ENCODE data around the gene POLA2. TPM values are rescaled to one million over a fixed set of nuclear protein-coding genes. Genes with fewer than 3 reads are reported as not detected.

Gene POLA2
- total and polyA plus RNA-seq, 2 donors (not counting 1 experiment from before 2014, with no cell fraction given): 2.8 to 9.8 TPM

DNA sequence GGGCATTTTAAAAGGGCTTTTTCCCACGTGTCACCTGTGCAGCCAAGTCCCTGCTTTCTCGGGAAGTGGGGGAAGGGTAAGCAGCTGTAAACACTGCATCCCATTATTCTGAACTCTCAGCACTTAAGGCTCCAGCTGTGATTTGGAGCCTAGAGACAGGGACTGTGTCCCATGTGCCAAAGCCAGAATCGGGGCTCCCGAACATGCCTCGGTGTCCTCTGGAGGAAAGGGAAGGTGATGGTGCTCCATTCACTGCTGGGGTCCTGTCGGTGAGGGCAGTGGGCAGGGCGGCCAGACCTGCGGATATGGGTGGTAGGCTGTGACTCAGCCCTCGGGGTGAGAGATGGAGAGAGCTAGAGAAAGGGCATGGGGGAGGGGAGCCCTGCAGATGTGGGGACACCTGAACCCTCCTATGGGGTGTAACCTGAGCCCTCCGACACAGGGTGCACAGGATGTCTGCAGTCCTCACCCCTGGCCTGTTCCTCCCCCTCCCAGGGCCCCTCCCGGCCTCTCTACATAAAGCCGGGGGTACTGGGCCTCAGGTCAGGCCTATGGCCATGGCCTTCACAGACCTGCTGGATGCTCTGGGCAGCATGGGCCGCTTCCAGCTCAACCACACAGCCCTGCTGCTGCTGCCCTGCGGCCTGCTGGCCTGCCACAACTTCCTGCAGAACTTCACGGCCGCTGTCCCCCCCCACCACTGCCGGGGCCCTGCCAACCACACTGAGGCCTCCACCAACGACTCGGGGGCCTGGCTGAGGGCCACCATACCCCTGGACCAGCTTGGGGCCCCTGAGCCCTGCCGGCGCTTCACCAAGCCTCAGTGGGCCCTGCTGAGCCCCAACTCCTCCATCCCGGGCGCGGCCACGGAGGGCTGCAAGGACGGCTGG lies 48.2 kb upstream of the POLA2 start:
- no peak overlapping the region for H3K4me3 ChIP-seq (replicated peaks in 1 of 4; ENCODE audit: control extremely low read depth in 1 of 4, insufficient read depth in 1 of 4, low read depth in 3 of 4, low read length in 4 of 4)
- no peaks in the 10 kb centered on the region for H3K79me2 ChIP-seq (ENCODE audit: control insufficient read depth, insufficient read depth, low read length)
- TF ChIP-seq, protein P1, sequence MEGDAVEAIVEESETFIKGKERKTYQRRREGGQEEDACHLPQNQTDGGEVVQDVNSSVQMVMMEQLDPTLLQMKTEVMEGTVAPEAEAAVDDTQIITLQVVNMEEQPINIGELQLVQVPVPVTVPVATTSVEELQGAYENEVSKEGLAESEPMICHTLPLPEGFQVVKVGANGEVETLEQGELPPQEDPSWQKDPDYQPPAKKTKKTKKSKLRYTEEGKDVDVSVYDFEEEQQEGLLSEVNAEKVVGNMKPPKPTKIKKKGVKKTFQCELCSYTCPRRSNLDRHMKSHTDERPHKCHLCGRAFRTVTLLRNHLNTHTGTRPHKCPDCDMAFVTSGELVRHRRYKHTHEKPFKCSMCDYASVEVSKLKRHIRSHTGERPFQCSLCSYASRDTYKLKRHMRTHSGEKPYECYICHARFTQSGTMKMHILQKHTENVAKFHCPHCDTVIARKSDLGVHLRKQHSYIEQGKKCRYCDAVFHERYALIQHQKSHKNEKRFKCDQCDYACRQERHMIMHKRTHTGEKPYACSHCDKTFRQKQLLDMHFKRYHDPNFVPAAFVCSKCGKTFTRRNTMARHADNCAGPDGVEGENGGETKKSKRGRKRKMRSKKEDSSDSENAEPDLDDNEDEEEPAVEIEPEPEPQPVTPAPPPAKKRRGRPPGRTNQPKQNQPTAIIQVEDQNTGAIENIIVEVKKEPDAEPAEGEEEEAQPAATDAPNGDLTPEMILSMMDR (conservative IDR thresholded peaks at IDR 0.05 in 1 of 2, IDR thresholded peaks at IDR 0.05 in 1 of 2; ENCODE audit: low read depth in 1 of 2, low read length in 2 of 2): no peak
- no peak for TF ChIP-seq EZH2 (IDR thresholded peaks at IDR 0.05; ENCODE audit: low read length, missing control alignments)
- H3K9me3 ChIP-seq (ENCODE audit: control insufficient read depth, insufficient read depth, low read depth, low read length): no peaks in the 10 kb centered on the region
- no peaks in the 10 kb centered on the region for H3K27me3 ChIP-seq (ENCODE audit: control insufficient read depth, insufficient read depth, low read length)
- H3K4me2 ChIP-seq (ENCODE audit: extremely low read depth, insufficient read depth, low read length): no peak overlapping the region
- no peaks in the 10 kb centered on the region for H4K20me1 ChIP-seq (ENCODE audit: control insufficient read depth, extremely low read depth, insufficient read depth, low read length)
- H3K36me3 ChIP-seq (ENCODE audit: control insufficient read depth, insufficient read depth, low read length): peaks cover 13% of the 10 kb centered on the region
- peak; percentile 11 to 17 for DNase-seq (ENCODE audit: low read depth in 2 of 2)
- no peak overlapping the region for H2AFZ ChIP-seq (ENCODE audit: low read length)
- H3K27ac ChIP-seq (ENCODE audit: insufficient read depth, low read length): no peak overlapping the region
- no peak overlapping the region for H3K9ac ChIP-seq (ENCODE audit: insufficient read depth, low read length)
- no peaks in the 10 kb centered on the region for H3K4me1 ChIP-seq (ENCODE audit: control insufficient read depth, extremely low read depth, insufficient read depth, low read length)

DNA sequence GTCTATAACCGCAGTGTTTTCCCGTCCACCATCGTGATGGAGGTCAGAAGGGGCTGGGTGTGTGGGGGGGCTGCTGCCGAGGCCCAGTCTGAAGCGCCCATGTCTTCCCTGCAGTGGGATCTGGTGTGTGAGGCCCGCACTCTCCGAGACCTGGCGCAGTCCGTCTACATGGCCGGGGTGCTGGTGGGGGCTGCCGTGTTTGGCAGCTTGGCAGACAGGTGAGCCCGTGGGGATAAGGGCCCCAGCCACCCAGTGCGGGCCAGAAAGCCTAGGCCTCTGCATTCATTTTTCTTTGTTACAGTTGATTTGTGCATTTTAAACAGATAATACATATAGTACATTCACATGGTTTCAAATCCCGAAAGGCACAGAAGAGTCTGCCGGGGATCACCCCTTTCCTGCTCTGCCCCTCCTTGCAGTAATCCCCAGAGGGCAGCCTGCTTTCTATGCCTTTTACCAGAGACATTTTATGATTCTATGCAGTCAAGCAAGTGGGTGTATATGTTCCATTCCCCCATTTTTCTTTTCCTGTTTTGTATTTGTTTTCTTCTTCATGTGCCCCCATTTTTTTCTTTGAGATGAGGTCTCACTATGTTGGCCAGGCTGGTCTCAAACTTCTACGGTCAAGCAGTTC lies 47.4 kb upstream of the POLA2 start:
- Histone ChIP-seq H4K20me1 (ENCODE audit: control insufficient read depth, extremely low read depth, insufficient read depth, low read length) (no peaks in the 10 kb centered on the region), H3K9me3 (ENCODE audit: control insufficient read depth, insufficient read depth, low read depth, low read length) (no peaks in the 10 kb centered on the region), H3K4me2 (ENCODE audit: extremely low read depth, insufficient read depth, low read length) (no peak overlapping the region), H3K9ac (ENCODE audit: insufficient read depth, low read length) (no peak overlapping the region), H3K79me2 (ENCODE audit: control insufficient read depth, insufficient read depth, low read length) (no peaks in the 10 kb centered on the region), H3K36me3 (ENCODE audit: control insufficient read depth, insufficient read depth, low read length) (peaks cover 10% of the 10 kb centered on the region), H3K4me1 (ENCODE audit: control insufficient read depth, extremely low read depth, insufficient read depth, low read length) (no peaks in the 10 kb centered on the region), H3K27ac (ENCODE audit: insufficient read depth, low read length) (no peak overlapping the region), H3K4me3 (replicated peaks in 1 of 4; ENCODE audit: control extremely low read depth in 1 of 4, insufficient read depth in 1 of 4, low read depth in 3 of 4, low read length in 4 of 4) (no peak overlapping the region), H2AFZ (ENCODE audit: low read length) (no peak overlapping the region), H3K27me3 (ENCODE audit: control insufficient read depth, insufficient read depth, low read length) (no peaks in the 10 kb centered on the region)
- no peak for TF ChIP-seq EZH2 (IDR thresholded peaks at IDR 0.05; ENCODE audit: low read length, missing control alignments)
- TF ChIP-seq, protein P1 (conservative IDR thresholded peaks at IDR 0.05 in 1 of 2, IDR thresholded peaks at IDR 0.05 in 1 of 2; ENCODE audit: low read depth in 1 of 2, low read length in 2 of 2): no peak
- DNase-seq (ENCODE audit: low read depth in 2 of 2): no peak

DNA sequence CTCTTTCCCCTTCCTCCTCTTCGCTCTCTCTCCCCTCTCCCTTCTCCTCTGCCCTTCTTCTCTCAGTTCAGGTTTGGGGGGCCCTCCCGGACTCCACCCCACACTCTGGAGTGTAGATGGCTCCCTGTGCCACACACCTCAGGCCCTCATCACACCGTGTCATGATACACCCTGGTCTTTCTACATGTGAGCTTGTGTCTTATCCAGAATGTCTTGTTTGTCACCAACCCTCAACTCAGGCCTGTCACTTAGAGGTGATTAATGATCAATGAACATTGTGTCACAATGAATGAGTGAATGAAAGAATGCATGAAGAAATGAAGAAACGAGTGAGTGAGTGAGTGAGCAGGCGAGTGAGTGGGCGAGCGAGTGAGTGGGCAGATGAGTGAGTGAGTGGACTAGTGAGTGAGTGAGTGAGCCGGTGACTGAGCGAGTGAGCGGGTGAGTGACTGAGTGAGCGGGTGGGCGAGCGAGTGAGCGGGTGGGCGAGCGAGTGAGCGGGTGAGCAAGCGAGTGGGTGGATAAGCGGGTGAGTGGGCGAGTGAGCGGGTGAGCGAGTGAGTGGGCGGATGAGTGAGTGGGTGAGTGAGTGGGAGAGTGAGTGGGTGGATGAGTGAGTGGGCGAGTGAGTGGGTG lies 46.2 kb upstream of the POLA2 start:
- Histone ChIP-seq H3K4me2 (ENCODE audit: extremely low read depth, insufficient read depth, low read length) (no peak overlapping the region), H4K20me1 (ENCODE audit: control insufficient read depth, extremely low read depth, insufficient read depth, low read length) (no peaks in the 10 kb centered on the region), H3K4me1 (ENCODE audit: control insufficient read depth, extremely low read depth, insufficient read depth, low read length) (no peaks in the 10 kb centered on the region), H3K79me2 (ENCODE audit: control insufficient read depth, insufficient read depth, low read length) (no peaks in the 10 kb centered on the region), H3K27me3 (ENCODE audit: control insufficient read depth, insufficient read depth, low read length) (no peaks in the 10 kb centered on the region), H3K9ac (ENCODE audit: insufficient read depth, low read length) (no peak overlapping the region), H3K27ac (ENCODE audit: insufficient read depth, low read length) (no peak overlapping the region), H3K9me3 (ENCODE audit: control insufficient read depth, insufficient read depth, low read depth, low read length) (no peaks in the 10 kb centered on the region), H3K4me3 (replicated peaks in 1 of 4; ENCODE audit: control extremely low read depth in 1 of 4, insufficient read depth in 1 of 4, low read depth in 3 of 4, low read length in 4 of 4) (no peak overlapping the region), H2AFZ (ENCODE audit: low read length) (no peak overlapping the region), H3K36me3 (ENCODE audit: control insufficient read depth, insufficient read depth, low read length) (peaks cover 4% of the 10 kb centered on the region)
- no peak for DNase-seq (ENCODE audit: low read depth in 2 of 2)
- TF ChIP-seq EZH2 (IDR thresholded peaks at IDR 0.05; ENCODE audit: low read length, missing control alignments): no peak
- TF ChIP-seq, protein P1 (conservative IDR thresholded peaks at IDR 0.05 in 1 of 2, IDR thresholded peaks at IDR 0.05 in 1 of 2; ENCODE audit: low read depth in 1 of 2, low read length in 2 of 2): no peak
